ENCODE results near the gene CHKB.

- TF ChIP-seq POLR2A (IDR thresholded peaks at IDR 0.05; ENCODE audit: low read depth), result no peak
- TF ChIP-seq CTCF (IDR thresholded peaks at IDR 0.05), result no peak
- TF ChIP-seq EP300 (IDR thresholded peaks at IDR 0.05), result no peak
Measured at GRCh38 chr22:50612528-50613221, 30.0 kb upstream of the CHKB start.

All from esophagus muscularis mucosa (tissue), 4 donors.